ENCODE measurements around the gene CLPTM1.
"Not testable (repeated sequence)": the region's sequence is repeated elsewhere in the genome, so short reads cannot be mapped to it uniquely, and the experiment has no call there.

CLPTM1 gene

GRCh38 chr19:44914433-44915206, 40.6 kb upstream of the CLPTM1 start, which contains the start of gene APOC1:
TSS of gene APOC1 (plus strand) at chr19:44914608. CDS start at chr19:44914892, 284 bp downstream.
- H3K27ac ChIP-seq (ENCODE audit: low read depth, low read length), result peak within 1 kb of the TSS; percentile 76
- peak within 1 kb of the TSS; percentile 61 for H3K4me3 ChIP-seq (ENCODE audit: low read depth, low read length)
- H3K36me3 ChIP-seq (ENCODE audit: control insufficient read depth, insufficient read depth, low read length); H3K27me3 ChIP-seq (ENCODE audit: control insufficient read depth, insufficient read depth, low read length); H3K9me3 ChIP-seq (ENCODE audit: control insufficient read depth, insufficient read depth, low read length); H3K4me1 ChIP-seq (ENCODE audit: control insufficient read depth, insufficient read depth, low read length): not testable (repeated sequence)
- H3K9ac ChIP-seq (ENCODE audit: low read depth, low read length), result peak within 1 kb of the TSS; percentile 73

GRCh38 chr19:44924243-44924725, 30.9 kb upstream of the CLPTM1 start:
- Histone ChIP-seq H3K4me1 (ENCODE audit: control insufficient read depth, insufficient read depth, low read length) (peaks cover 2% of the 10 kb centered on the region; the same call in 1 of the 2 replicates), H3K36me3 (ENCODE audit: control insufficient read depth, insufficient read depth, low read length) (no peaks in the 10 kb centered on the region), H3K9me3 (ENCODE audit: control insufficient read depth, insufficient read depth, low read length) (no peaks in the 10 kb centered on the region), H3K4me3 (ENCODE audit: low read depth, low read length) (no peak overlapping the region), H3K27me3 (ENCODE audit: control insufficient read depth, insufficient read depth, low read length) (no peaks in the 10 kb centered on the region), H3K9ac (ENCODE audit: low read depth, low read length) (no peak overlapping the region), H3K27ac (ENCODE audit: low read depth, low read length) (no peak overlapping the region)

- no peaks in the 10 kb centered on the region for H3K36me3 ChIP-seq (ENCODE audit: control insufficient read depth, insufficient read depth, low read length)
- no peaks in the 10 kb centered on the region for H3K9me3 ChIP-seq (ENCODE audit: control insufficient read depth, insufficient read depth, low read length)
- H3K9ac ChIP-seq (ENCODE audit: low read depth, low read length), result no peak overlapping the region
- no peak overlapping the region for H3K4me3 ChIP-seq (ENCODE audit: low read depth, low read length)
- no peaks in the 10 kb centered on the region for H3K27me3 ChIP-seq (ENCODE audit: control insufficient read depth, insufficient read depth, low read length)
- H3K27ac ChIP-seq (ENCODE audit: low read depth, low read length), result no peak overlapping the region
- peaks cover 2% of the 10 kb centered on the region; the same call in 1 of the 2 replicates for H3K4me1 ChIP-seq (ENCODE audit: control insufficient read depth, insufficient read depth, low read length)
Observed at GRCh38 chr19:44925114-44925891, 29.9 kb upstream of the CLPTM1 start.

GRCh38 chr19:44926245-44927077, 28.7 kb upstream of the CLPTM1 start:
- H3K27ac ChIP-seq (ENCODE audit: low read depth, low read length); H3K9me3 ChIP-seq (ENCODE audit: control insufficient read depth, insufficient read depth, low read length); H3K4me3 ChIP-seq (ENCODE audit: low read depth, low read length); H3K4me1 ChIP-seq (ENCODE audit: control insufficient read depth, insufficient read depth, low read length); H3K36me3 ChIP-seq (ENCODE audit: control insufficient read depth, insufficient read depth, low read length); H3K27me3 ChIP-seq (ENCODE audit: control insufficient read depth, insufficient read depth, low read length); H3K9ac ChIP-seq (ENCODE audit: low read depth, low read length): not testable (repeated sequence)

- Histone ChIP-seq H3K27ac (ENCODE audit: low read depth, low read length) (no peak overlapping the region), H3K4me1 (ENCODE audit: control insufficient read depth, insufficient read depth, low read length) (peaks cover 2% of the 10 kb centered on the region; the same call in 1 of the 2 replicates), H3K4me3 (ENCODE audit: low read depth, low read length) (no peak overlapping the region), H3K9me3 (ENCODE audit: control insufficient read depth, insufficient read depth, low read length) (no peaks in the 10 kb centered on the region), H3K9ac (ENCODE audit: low read depth, low read length) (no peak overlapping the region), H3K36me3 (ENCODE audit: control insufficient read depth, insufficient read depth, low read length) (no peaks in the 10 kb centered on the region), H3K27me3 (ENCODE audit: control insufficient read depth, insufficient read depth, low read length) (no peaks in the 10 kb centered on the region)
Observed at GRCh38 chr19:44927746-44928145, 27.4 kb upstream of the CLPTM1 start.

- Histone ChIP-seq H3K4me3 (ENCODE audit: low read depth, low read length) (no peak overlapping the region), H3K9me3 (ENCODE audit: control insufficient read depth, insufficient read depth, low read length) (no peaks in the 10 kb centered on the region), H3K27ac (ENCODE audit: low read depth, low read length) (no peak overlapping the region), H3K36me3 (ENCODE audit: control insufficient read depth, insufficient read depth, low read length) (no peaks in the 10 kb centered on the region), H3K4me1 (ENCODE audit: control insufficient read depth, insufficient read depth, low read length) (peaks cover 2% of the 10 kb centered on the region; the same call in 1 of the 2 replicates), H3K27me3 (ENCODE audit: control insufficient read depth, insufficient read depth, low read length) (no peaks in the 10 kb centered on the region), H3K9ac (ENCODE audit: low read depth, low read length) (no peak overlapping the region)
Observed at GRCh38 chr19:44930088-44930487, 25.1 kb upstream of the CLPTM1 start.

GRCh38 chr19:44931541-44931940, 23.6 kb upstream of the CLPTM1 start:
- Histone ChIP-seq H3K27me3 (ENCODE audit: control insufficient read depth, insufficient read depth, low read length) (no peaks in the 10 kb centered on the region), H3K9me3 (ENCODE audit: control insufficient read depth, insufficient read depth, low read length) (no peaks in the 10 kb centered on the region), H3K9ac (ENCODE audit: low read depth, low read length) (no peak overlapping the region), H3K4me1 (ENCODE audit: control insufficient read depth, insufficient read depth, low read length) (peaks cover 2% of the 10 kb centered on the region; the same call in 1 of the 2 replicates), H3K27ac (ENCODE audit: low read depth, low read length) (no peak overlapping the region), H3K36me3 (ENCODE audit: control insufficient read depth, insufficient read depth, low read length) (no peaks in the 10 kb centered on the region), H3K4me3 (ENCODE audit: low read depth, low read length) (no peak overlapping the region)

- H3K27me3 ChIP-seq (ENCODE audit: control insufficient read depth, insufficient read depth, low read length), result no peaks in the 10 kb centered on the region
- H3K4me3 ChIP-seq (ENCODE audit: low read depth, low read length), result no peak overlapping the region
- no peaks in the 10 kb centered on the region for H3K9me3 ChIP-seq (ENCODE audit: control insufficient read depth, insufficient read depth, low read length)
- H3K4me1 ChIP-seq (ENCODE audit: control insufficient read depth, insufficient read depth, low read length), result no peaks in the 10 kb centered on the region
- no peak overlapping the region for H3K27ac ChIP-seq (ENCODE audit: low read depth, low read length)
- no peak overlapping the region for H3K9ac ChIP-seq (ENCODE audit: low read depth, low read length)
- H3K36me3 ChIP-seq (ENCODE audit: control insufficient read depth, insufficient read depth, low read length), result no peaks in the 10 kb centered on the region
Observed at GRCh38 chr19:44939668-44940067, 15.5 kb upstream of the CLPTM1 start.

GRCh38 chr19:44942067-44942571, 13.1 kb upstream of the CLPTM1 start, which contains the start of gene APOC4:
TSS of gene APOC4 (plus strand) at chr19:44942237. CDS start at chr19:44942278, 41 bp downstream.
- Histone ChIP-seq H3K9me3 (ENCODE audit: control insufficient read depth, insufficient read depth, low read length) (no peaks in the 10 kb centered on the region), H3K4me3 (ENCODE audit: low read depth, low read length) (no peak within 1 kb of the TSS), H3K27me3 (ENCODE audit: control insufficient read depth, insufficient read depth, low read length) (no peaks in the 10 kb centered on the region), H3K9ac (ENCODE audit: low read depth, low read length) (no peak within 1 kb of the TSS), H3K27ac (ENCODE audit: low read depth, low read length) (no peak within 1 kb of the TSS), H3K36me3 (ENCODE audit: control insufficient read depth, insufficient read depth, low read length) (no peaks in the 10 kb centered on the region), H3K4me1 (ENCODE audit: control insufficient read depth, insufficient read depth, low read length) (no peaks in the 10 kb centered on the region)

GRCh38 chr19:44943801-44944249, 11.4 kb upstream of the CLPTM1 start:
- Histone ChIP-seq H3K4me1 (ENCODE audit: control insufficient read depth, insufficient read depth, low read length) (no peaks in the 10 kb centered on the region), H3K9ac (ENCODE audit: low read depth, low read length) (no peak overlapping the region), H3K4me3 (ENCODE audit: low read depth, low read length) (no peak overlapping the region), H3K36me3 (ENCODE audit: control insufficient read depth, insufficient read depth, low read length) (no peaks in the 10 kb centered on the region), H3K27me3 (ENCODE audit: control insufficient read depth, insufficient read depth, low read length) (no peaks in the 10 kb centered on the region), H3K9me3 (ENCODE audit: control insufficient read depth, insufficient read depth, low read length) (no peaks in the 10 kb centered on the region), H3K27ac (ENCODE audit: low read depth, low read length) (no peak overlapping the region)

All from HUES48 (cell line).